Activated B cell treated with CpG ODN at 0.5 μM for 24 hours (primary cell): Measurements from ENCODE around the gene ROR2. TPM values are rescaled to one million over a fixed set of nuclear protein-coding genes. Genes with fewer than 3 reads are reported as not detected.

ENCODE experiments used
- ATAC-seq: fragments of 200-7000 bp; cut with Tn5 transposase; one replicate; pipeline ENCODE4 v1.10.0; 2021; ENCODE audit warnings: low read depth, mild to moderate bottlenecking, moderate library complexity
- CTCF ChIA-PET: fragments of 350-600 bp; sonication (Branson Sonifier 250); formaldehyde crosslinking; loops from one replicate; lab custom pipeline; 2021; ENCODE audit warnings: antibody characterized with exemption; lab: Charles Lee
- POLR2A ChIA-PET: fragments of 350-600 bp; sonication (Branson Sonifier 250); formaldehyde crosslinking; loops from one replicate; lab custom pipeline; 2021; ENCODE audit warnings: antibody characterized with exemption; lab: Charles Lee
- DNase-seq: peaks from one replicate; pipeline ENCODE4 v3.0.0; 2022
- H3K27ac Mint-ChIP-seq: one replicate; pipeline ENCODE4 v1.8.0; 2020; ENCODE audit warnings: mixed read lengths
- H3K27me3 Mint-ChIP-seq: one replicate; pipeline ENCODE4 v1.8.0; 2021; ENCODE audit warnings: mixed read lengths
- H3K36me3 Mint-ChIP-seq: one replicate; pipeline ENCODE4 v1.8.0; 2021; ENCODE audit warnings: low read depth, mixed read lengths
- H3K4me1 Mint-ChIP-seq: one replicate; pipeline ENCODE4 v1.8.0; 2021; ENCODE audit warnings: mixed read lengths
- H3K4me3 Mint-ChIP-seq: one replicate; pipeline ENCODE4 v1.8.0; 2020; ENCODE audit warnings: mild to moderate bottlenecking, mixed read lengths
- H3K9me3 Mint-ChIP-seq: one replicate; pipeline ENCODE4 v1.8.0; 2020; ENCODE audit warnings: mixed read lengths
- intact Hi-C: fragments of 100-400 bp; cut with micrococcal nuclease; formaldehyde crosslinking; loops from one replicate; pipeline ENCODE4 v1.15.1; 2024
- total RNA-seq: library from RNA; stranded (reverse); gene quantifications from 2 replicates; pipeline ENCODE4 v1.2.3, GENCODE V29; 2022
- TF ChIP-seq, protein P1 (sequence below): fragments of 200-600 bp; IDR thresholded peaks from one replicate; pipeline ENCODE4 v1.8.0; 2022; ENCODE audit warnings: antibody characterized with exemption, mild to moderate bottlenecking

ROR2 gene
- total RNA-seq, result 0.12 TPM in 1 of 2 replicates, not detected in the other

GRCh38 chr9:91949946-91950664 is at the start of gene ROR2:
Gene ROR2, minus strand, starts transcription at chr9:91950228.
- no peaks in the 10 kb centered on the region for H3K36me3 Mint-ChIP-seq
- POLR2A ChIA-PET, result no interaction called here
- peaks cover 67% of the 10 kb centered on the region for H3K27me3 Mint-ChIP-seq
- H3K4me3 Mint-ChIP-seq, result peak within 1 kb of the TSS; percentile 52
- H3K4me1 Mint-ChIP-seq, result peaks cover 9% of the 10 kb centered on the region
- no peak within 1 kb of the TSS for H3K27ac Mint-ChIP-seq
- CTCF ChIA-PET, result interaction anchor here (0.7 to 1.4 kb wide), 3 partner anchors 14 to 1035 kb away, joined by 3 to 4 read pairs (median 3); no protein-coding TSS in a partner anchor
- intact Hi-C loops, result loop anchor here (1.0 kb wide), 1 partner anchor 216 kb away; no protein-coding TSS in a partner anchor
- H3K9me3 Mint-ChIP-seq, result no peaks in the 10 kb centered on the region
- ATAC-seq (peak; percentile 64), DNase-seq (peak; percentile 42)
- TF ChIP-seq, protein P1, sequence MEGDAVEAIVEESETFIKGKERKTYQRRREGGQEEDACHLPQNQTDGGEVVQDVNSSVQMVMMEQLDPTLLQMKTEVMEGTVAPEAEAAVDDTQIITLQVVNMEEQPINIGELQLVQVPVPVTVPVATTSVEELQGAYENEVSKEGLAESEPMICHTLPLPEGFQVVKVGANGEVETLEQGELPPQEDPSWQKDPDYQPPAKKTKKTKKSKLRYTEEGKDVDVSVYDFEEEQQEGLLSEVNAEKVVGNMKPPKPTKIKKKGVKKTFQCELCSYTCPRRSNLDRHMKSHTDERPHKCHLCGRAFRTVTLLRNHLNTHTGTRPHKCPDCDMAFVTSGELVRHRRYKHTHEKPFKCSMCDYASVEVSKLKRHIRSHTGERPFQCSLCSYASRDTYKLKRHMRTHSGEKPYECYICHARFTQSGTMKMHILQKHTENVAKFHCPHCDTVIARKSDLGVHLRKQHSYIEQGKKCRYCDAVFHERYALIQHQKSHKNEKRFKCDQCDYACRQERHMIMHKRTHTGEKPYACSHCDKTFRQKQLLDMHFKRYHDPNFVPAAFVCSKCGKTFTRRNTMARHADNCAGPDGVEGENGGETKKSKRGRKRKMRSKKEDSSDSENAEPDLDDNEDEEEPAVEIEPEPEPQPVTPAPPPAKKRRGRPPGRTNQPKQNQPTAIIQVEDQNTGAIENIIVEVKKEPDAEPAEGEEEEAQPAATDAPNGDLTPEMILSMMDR, result no peak

- Mint-ChIP-seq H3K9me3 (no peaks in the 10 kb centered on the region), H3K36me3 (no peaks in the 10 kb centered on the region), H3K4me1 (no peaks in the 10 kb centered on the region), H3K4me3 (no peak overlapping the region), H3K27ac (no peak overlapping the region), H3K27me3 (peaks cover 15% of the 10 kb centered on the region)
- no peak for ATAC-seq
- ChIA-PET CTCF (no interaction called here), POLR2A (no interaction called here)
- intact Hi-C loops, result no loop called here
- TF ChIP-seq, protein P1, result no peak
- DNase-seq, result no peak
These were observed 45.1 kb upstream of the ROR2 start for GRCh38 chr9:91995000-91995655.

DNA sequence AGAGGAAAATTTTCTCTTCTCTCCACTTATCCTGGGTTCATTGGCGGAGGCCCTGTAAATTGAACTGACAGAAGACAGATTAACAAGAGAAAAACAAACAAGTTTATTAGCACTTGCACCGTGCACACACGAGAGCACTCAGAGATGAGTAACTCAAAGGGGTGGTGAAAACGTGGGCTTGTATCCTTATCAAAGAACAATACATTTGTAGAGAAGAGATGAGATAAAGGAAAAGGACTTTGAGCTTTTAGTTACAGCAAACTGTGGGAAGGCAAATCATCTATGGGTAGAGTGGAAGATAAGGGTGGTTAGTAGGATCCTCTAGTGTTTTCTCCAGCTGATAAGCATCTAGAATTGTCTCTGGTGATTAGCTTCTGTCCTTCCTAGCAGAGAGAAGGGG is 44.4 kb upstream of the ROR2 start:
- ChIA-PET CTCF (no interaction called here), POLR2A (no interaction called here)
- Mint-ChIP-seq H3K36me3 (no peaks in the 10 kb centered on the region), H3K27ac (no peak overlapping the region), H3K4me1 (no peaks in the 10 kb centered on the region), H3K4me3 (no peak overlapping the region), H3K9me3 (no peaks in the 10 kb centered on the region), H3K27me3 (peaks cover 17% of the 10 kb centered on the region)
- no peak for ATAC-seq
- TF ChIP-seq, protein P1, result no peak
- intact Hi-C loops, result no loop called here
- no peak for DNase-seq

GRCh38 chr9:91992461-91993041 is 42.5 kb upstream of the ROR2 start:
- no peaks in the 10 kb centered on the region for H3K9me3 Mint-ChIP-seq
- H3K27ac Mint-ChIP-seq, result no peak overlapping the region
- ChIA-PET POLR2A (no interaction called here), CTCF (no interaction called here)
- DNase-seq, result no peak
- intact Hi-C loops, result no loop called here
- TF ChIP-seq, protein P1, result no peak
- no peak for ATAC-seq
- no peaks in the 10 kb centered on the region for H3K36me3 Mint-ChIP-seq
- H3K27me3 Mint-ChIP-seq, result peaks cover 19% of the 10 kb centered on the region
- no peak overlapping the region for H3K4me3 Mint-ChIP-seq
- H3K4me1 Mint-ChIP-seq, result no peaks in the 10 kb centered on the region
